NCI-H226 (cell line): ENCODE data around the gene CD82.

ENCODE experiments used
- DNase-seq: peaks from one replicate; pipeline ENCODE4 v3.0.0-alpha.2; 2015

Gene CD82

GRCh38 chr11:44604171-44604581 is 38.7 kb downstream of the CD82 start:
- DNase-seq = no peak

- no peak for DNase-seq
Measured at GRCh38 chr11:44605068-44605708, 39.7 kb downstream of the CD82 start.

GRCh38 chr11:44605965-44606364 is 40.5 kb downstream of the CD82 start:
- DNase-seq = no peak

- DNase-seq = no peak
Measured at GRCh38 chr11:44606472-44606871, 41.0 kb downstream of the CD82 start.

- DNase-seq = peak; percentile 55
Measured at GRCh38 chr11:44607319-44607962, 42.0 kb downstream of the CD82 start.

- peak; percentile 32 for DNase-seq
Measured at GRCh38 chr11:44607987-44608386, 42.5 kb downstream of the CD82 start.

- DNase-seq = no peak
Measured at GRCh38 chr11:44608651-44608990, 43.2 kb downstream of the CD82 start.

- no peak for DNase-seq
Measured at GRCh38 chr11:44608991-44609782, 43.7 kb downstream of the CD82 start.

- no peak for DNase-seq
Measured at GRCh38 chr11:44609783-44610155, 44.3 kb downstream of the CD82 start.

GRCh38 chr11:44610186-44610955 is 44.9 kb downstream of the CD82 start:
- no peak for DNase-seq

- DNase-seq = no peak
Measured at GRCh38 chr11:44611088-44611487, 45.6 kb downstream of the CD82 start.

GRCh38 chr11:44611687-44612434 is 46.4 kb downstream of the CD82 start:
- DNase-seq = no peak

- no peak for DNase-seq
Measured at GRCh38 chr11:44613153-44613552, 47.7 kb downstream of the CD82 start.

- no peak for DNase-seq
Measured at GRCh38 chr11:44614281-44614775, 48.9 kb downstream of the CD82 start.

- DNase-seq = no peak
Measured at GRCh38 chr11:44615041-44615755, 49.7 kb downstream of the CD82 start.

GRCh38 chr11:44615913-44616791 is 50.7 kb downstream of the CD82 start:
- DNase-seq = no peak

GRCh38 chr11:44617671-44618461 is 52.4 kb downstream of the CD82 start:
- no peak for DNase-seq

GRCh38 chr11:44618561-44619425 is 53.3 kb downstream of the CD82 start:
- DNase-seq = no peak

- no peak for DNase-seq
Measured at GRCh38 chr11:44620328-44620725, 54.9 kb downstream of the CD82 start.
